GM19035 (cell line): Measurements from ENCODE around the gene ANKRD39.
"Not testable (repeated sequence)": the region's sequence is repeated elsewhere in the genome, so short reads cannot be mapped to it uniquely, and the experiment has no call there.

Source experiments
- ATAC-seq: cut with Tn5 transposase; IDR thresholded peaks from one replicate; pipeline ENCODE4 v1.9.1; 2021; ENCODE audit not compliant: unreplicated experiment

ANKRD39 gene

GRCh38 chr2:96873651-96874096 is 15.9 kb upstream of the ANKRD39 start:
- no peak for ATAC-seq

DNA sequence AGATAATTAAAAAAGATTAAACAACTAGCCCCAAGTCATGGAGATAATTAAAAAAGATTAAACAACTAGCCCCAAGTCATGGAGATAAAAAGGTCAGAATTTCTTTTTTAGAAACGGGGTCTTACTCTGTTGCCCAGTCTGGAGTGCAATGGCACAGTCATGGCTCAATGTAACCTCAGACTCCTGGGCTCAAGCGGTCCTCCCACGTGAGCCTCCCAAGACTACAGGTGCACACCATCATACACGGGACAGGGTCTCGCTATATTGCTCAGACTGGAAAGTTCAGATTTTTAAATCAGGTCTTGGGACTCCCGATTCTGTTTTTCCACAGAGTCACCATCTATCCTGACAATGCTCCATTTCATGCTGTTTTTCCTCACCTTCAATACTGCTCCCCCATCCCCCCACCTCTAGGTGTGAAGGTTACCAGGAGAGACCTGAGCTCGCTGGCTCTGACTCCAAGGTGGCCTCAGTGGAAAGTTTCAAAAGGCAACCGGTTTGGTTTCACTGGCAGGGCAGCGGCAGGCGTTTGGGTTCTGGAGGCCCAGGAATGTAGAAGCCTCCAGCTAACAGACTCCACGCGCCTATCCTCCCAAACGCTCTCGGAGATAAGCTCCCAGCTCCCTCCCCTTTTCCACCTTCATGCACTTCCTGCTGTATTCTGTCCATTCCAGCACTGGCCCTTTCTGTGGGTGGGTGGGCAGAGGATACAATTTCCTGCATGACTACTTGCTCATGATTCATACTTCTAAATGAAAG is 15.0 kb upstream of the ANKRD39 start:
- ATAC-seq = no peak

DNA sequence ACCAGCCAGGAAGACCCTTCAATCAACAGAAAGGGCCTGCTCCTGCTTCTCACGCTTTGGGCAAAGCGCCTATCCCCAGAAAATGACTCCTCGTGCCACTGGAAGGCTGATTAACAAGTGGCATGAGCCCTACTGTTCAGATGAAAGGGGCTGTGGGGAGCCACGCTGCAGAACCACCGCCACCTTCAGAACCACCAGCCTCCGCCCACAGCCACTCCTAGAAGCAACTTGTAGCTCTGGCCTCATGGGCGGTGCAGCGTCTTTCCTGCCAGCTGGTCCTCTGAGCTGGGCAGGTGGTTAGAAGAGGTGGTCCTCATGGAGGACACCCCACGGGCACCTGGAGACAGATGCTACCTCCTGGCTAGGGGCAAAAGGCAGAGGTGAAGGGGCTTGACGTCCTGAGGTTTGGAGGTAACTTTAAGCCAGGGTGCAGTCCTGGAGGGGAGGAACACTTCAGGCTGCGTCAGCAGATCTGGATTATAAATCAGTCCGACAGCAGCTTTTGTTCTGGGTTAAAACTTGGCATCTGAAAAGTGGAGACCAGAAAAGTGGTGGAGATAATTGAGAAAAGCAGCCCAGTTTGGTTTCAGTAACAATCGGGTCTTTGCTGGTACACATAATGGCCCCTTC is 12.9 kb upstream of the ANKRD39 start:
- ATAC-seq = no peak

DNA sequence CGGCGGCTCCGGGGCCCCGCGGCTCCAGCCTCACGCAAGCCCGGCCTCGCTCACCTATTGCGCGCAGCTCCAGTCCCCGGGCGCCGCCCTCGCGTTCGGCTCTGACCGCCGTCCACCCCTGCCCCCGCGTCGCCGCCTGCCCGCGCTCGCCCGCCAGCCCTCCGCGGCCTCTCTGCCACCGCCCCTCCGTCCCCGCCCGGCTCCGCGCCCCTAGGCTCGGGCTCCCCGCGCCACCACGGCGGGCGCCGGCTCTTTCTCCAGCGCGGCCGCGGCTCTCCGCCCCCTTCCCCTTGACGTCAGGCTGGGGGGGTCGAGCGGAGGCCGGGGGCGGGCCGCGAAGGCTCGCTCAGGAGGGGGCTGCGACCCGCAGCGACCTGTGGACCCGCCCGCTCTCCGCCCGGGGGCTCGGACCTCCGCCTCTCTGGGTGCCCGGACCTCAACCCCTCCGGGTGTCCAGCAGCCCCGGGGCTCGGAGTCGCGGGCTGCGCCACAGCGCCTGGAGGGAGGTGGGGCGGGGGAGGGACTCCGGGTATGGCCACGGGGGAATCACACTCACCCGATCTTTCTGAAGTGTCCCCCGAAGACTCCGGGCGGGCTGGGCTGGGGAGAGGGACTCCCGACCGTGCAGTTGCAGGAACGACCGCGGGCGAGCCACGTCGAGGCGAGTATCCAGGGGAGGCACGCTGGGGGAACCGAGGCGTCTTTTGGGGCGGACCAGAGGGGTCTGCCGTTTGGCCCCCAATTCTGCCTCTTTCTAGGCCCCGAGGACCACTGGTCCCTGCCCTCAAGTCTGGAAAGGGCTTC is 12.2 kb upstream of the ANKRD39 start, which contains the start of gene SEMA4C:
SEMA4C (minus strand) TSS at position 259 of the 804 bp plus-strand sequence. CDS start 2,194 bp downstream, outside the sequence.
- no peak for ATAC-seq

- ATAC-seq = no peak
These were observed 11.5 kb upstream of the ANKRD39 start for GRCh38 chr2:96869281-96869821.

DNA sequence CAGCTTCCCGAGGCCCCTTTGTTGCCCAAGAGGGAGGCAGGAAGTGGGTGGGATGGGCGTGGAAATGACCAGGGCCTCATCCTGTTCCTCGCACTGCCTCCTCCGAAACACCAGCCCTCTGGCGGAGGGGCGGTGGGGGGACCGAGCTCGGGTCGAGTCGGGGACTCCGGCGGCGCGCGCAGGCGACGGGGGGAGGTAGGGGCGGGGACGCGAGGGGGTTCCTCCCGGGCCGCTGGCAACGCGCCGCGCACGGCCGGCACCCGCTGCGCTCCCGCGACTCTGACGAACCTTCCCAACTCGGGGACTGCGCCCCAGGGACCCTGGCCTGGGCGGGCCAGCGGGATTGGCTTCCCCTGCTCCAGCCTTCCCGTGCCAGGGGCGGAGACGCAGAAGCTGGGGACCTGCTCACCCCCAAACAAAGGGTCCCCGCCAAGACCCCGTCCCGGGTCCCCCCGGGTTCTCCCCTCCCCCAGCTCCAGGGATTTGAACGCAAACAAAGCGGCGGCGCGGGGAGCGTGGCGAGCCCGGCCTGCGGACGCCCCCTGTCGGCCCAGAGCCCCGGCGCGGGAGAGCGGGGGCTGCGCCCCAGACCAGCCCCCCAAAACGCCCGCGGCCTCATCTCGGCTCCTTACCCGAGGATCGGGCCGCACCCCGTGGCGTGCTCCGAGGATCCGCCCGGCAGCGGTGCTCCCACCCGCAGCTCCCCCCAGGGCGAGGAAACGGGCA is 10.9 kb upstream of the ANKRD39 start:
- no peak for ATAC-seq

GRCh38 chr2:96867756-96868554 is 10.1 kb upstream of the ANKRD39 start:
- no peak for ATAC-seq

GRCh38 chr2:96866986-96867755 is 9.4 kb upstream of the ANKRD39 start:
- no peak for ATAC-seq

DNA sequence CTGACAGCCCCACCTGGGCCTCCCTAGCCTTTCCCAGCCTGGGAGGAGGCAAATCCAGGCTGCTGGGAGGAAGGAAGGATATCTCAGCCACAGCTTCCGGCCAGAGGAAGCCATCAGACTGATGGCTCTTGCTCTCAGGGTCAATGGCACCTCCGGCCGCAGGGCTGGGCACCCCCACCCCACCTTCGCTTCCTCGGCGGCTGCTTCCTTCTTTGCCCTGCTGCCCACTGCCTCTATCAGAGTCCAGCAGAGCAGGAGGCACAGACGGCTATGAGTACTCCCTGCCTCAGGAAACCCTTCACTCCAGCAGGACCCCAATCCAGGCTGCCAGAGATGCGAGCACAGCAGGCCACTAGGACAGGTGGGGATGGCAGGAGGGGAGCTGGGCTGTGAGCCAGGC is 8.8 kb upstream of the ANKRD39 start:
- ATAC-seq = no peak

DNA sequence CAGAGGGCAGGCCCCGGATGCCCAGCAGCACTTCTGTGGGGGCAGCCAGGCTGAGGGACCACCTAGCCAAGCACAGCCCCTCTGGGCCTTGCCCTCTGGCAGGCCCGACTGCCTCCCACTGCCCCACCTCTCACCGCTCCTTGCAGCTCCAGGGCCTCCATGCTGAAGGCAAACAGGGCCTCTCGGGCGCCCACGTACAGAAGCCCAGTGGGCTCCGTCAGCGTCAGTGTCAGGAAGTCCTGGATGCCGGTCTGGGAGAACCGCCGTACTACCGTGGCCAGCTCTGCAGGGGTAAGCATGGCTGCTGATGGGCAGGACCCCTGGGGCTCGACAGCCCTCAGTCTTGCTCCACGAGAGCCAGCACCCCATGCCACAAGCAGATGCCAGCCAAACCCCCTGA is 8.3 kb upstream of the ANKRD39 start:
- no peak for ATAC-seq

DNA sequence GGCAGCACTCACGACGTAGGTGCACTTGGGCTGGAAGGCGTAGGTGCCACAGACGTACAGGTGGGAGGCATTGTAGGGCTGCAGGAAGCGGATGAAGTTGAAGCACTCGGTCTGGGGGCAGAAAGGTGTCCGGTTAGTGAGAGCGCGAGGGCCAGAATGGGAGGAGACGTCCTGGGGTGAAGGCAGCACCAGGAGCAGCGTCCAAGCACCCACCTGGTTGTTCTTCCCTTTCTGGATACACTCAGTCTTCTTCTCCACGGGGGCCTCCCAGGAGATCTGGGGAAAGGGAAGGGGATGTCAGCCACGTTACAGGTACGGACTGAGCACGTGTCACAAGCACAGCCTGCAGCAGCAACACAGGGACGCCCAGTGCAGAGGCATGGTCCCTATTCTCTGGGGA is 7.8 kb upstream of the ANKRD39 start:
- no peak for ATAC-seq

- ATAC-seq = no peak
These were observed 6.7 kb upstream of the ANKRD39 start for GRCh38 chr2:96864343-96865091.

GRCh38 chr2:96863575-96864342 is 5.9 kb upstream of the ANKRD39 start:
- ATAC-seq = no peak

DNA sequence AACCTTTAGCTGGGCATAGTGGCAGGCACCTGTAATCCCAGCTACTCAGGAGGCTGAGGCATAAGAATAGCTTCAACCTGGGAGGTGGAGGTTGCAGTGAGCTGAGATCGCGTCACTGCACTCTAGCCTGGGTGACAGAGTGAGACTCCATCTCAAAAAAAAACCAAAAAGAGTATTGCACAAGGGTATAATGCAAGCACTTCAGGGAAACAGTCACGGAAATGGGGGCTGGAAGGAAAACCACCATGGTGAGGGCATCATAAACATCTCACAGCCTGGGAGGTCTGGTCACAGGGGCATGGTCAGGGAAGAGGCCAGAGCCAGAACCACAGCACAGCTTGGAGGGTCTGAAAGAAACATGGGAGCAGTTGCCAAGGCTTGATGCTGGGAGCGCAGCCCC is 5.2 kb upstream of the ANKRD39 start:
- not testable (repeated sequence) for ATAC-seq

GRCh38 chr2:96861074-96861473 is 3.3 kb upstream of the ANKRD39 start:
- no peak for ATAC-seq

DNA sequence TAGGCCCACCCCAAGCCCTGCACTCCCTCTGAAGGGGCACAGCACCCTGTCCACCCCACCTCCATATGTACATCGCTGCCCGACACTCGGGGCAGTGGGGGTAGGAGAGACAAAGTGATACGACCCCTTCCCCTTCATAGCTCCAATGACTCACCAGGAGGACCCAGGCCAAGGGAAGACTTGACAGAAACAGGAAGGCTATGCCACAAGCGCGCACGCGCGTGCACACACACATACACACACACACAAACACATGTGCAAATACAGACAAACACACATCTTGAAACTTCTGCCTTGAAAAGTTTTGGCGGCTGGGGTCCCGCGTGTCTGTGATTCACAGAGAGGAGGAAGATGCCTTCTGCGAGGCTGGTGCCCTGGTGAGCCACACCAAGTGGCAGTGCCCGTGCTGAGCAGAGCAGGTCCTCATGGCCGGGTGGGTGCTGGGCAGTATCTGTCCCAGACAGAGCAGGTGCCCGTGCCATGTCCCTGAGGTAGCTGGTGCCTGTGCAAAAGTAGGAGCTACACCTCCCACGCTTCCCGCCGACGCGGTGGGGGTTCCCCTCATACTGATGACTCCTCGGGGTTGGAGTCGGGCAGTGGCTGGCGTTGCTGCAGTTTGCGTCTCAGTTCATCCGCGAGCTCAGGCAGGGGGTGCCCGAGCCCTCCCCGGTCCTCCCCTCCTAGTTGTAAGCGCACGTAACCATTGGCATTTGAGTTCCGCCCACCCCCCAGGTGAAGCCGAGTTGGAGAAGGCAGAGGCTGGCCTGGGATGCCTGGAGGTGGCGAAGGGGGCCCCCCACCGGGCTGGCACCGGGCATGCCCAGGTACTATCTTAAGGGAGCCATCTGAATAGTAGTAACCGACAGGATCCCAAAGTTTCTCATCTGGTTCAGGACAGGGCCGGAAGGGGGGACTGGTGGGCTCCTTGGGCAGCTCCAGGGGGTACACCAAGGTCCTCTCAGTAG is 2.5 kb upstream of the ANKRD39 start:
- no peak for ATAC-seq

DNA sequence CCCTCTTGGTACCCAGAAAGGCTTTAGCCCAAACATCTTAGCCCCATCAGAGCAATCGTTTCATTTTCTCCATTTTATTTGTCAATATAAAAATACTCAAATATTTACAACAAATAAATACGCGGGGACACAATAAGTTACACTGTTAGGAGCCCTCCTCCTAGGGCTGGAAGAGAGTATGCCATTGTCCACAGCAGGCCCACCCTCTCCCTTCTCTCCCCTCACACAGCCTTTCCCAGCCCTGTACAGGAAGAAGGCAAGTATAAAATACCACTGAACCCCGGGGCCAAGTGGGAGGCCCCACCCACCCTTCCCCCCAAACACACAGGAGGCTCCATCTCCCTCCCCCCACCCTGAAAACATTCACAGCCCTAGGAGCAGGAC is 1.9 kb upstream of the ANKRD39 start:
- ATAC-seq = no peak
